GM18861 (cell line): ENCODE results near the gene SHB.

Experiments used
- ATAC-seq: cut with Tn5 transposase; IDR thresholded peaks from one replicate; pipeline ENCODE4 v1.9.1; 2021; ENCODE audit not compliant: unreplicated experiment

Gene SHB

GRCh38 chr9:38043931-38044623 lies 24.9 kb downstream of the SHB start:
- no peak for ATAC-seq

- ATAC-seq, result no peak
Measured at GRCh38 chr9:38042626-38043357, 26.2 kb downstream of the SHB start.

GRCh38 chr9:38041564-38042243 lies 27.3 kb downstream of the SHB start:
- no peak for ATAC-seq

- ATAC-seq, result no peak
Measured at GRCh38 chr9:38039907-38040682, 28.9 kb downstream of the SHB start.

- no peak for ATAC-seq
Measured at GRCh38 chr9:38039090-38039906, 29.7 kb downstream of the SHB start.

GRCh38 chr9:38038307-38039089 lies 30.5 kb downstream of the SHB start:
- ATAC-seq, result no peak

GRCh38 chr9:38037981-38038306 lies 31.1 kb downstream of the SHB start:
- ATAC-seq, result no peak

GRCh38 chr9:38036359-38037084 lies 32.5 kb downstream of the SHB start:
- no peak for ATAC-seq

- no peak for ATAC-seq
Measured at GRCh38 chr9:38035873-38036272, 33.2 kb downstream of the SHB start.

GRCh38 chr9:38033941-38034340 lies 35.1 kb downstream of the SHB start:
- ATAC-seq, result no peak

GRCh38 chr9:38032266-38033110 lies 36.5 kb downstream of the SHB start:
- no peak for ATAC-seq

GRCh38 chr9:38031594-38031993 lies 37.4 kb downstream of the SHB start:
- no peak for ATAC-seq

- ATAC-seq, result no peak
Measured at GRCh38 chr9:38030658-38031057, 38.4 kb downstream of the SHB start.

- ATAC-seq, result no peak
Measured at GRCh38 chr9:38029915-38030638, 39.0 kb downstream of the SHB start.

- ATAC-seq, result no peak
Measured at GRCh38 chr9:38027714-38028113, 41.3 kb downstream of the SHB start.

- no peak for ATAC-seq
Measured at GRCh38 chr9:38026840-38027527, 42.0 kb downstream of the SHB start.
